T-cell (primary cell): Measurements from ENCODE around the gene NDST1. TPM values are rescaled to one million over a fixed set of nuclear protein-coding genes. Genes with fewer than 3 reads are reported as not detected.

Experiments
- ATAC-seq, 4 experiments: fragments of 200-7000 bp in 3 of 4; fragments of 150-1000 bp in 1 of 4; cut with Tn5 transposase; replicated peaks in 1 of 4; 1 replicate in 3 of 4; 2 replicates in 1 of 4; pipeline ENCODE4 v1.10.0; 2021; ENCODE audit warnings: moderate library complexity in 3 of 4, mild to moderate bottlenecking in 2 of 4, moderate number of reproducible peaks in 1 of 4
- CTCF ChIA-PET, 2 donors: fragments of 300-600 bp; sonication (Branson Sonifier 250); formaldehyde crosslinking; loops; one replicate each; lab custom pipeline; 2022; ENCODE audit warnings: antibody characterized with exemption in 2 of 2; lab: Charles Lee
- POLR2A ChIA-PET, 2 donors: fragments of 300-600 bp; sonication (Branson Sonifier 250); formaldehyde crosslinking; loops; one replicate each; lab custom pipeline; 2022; ENCODE audit warnings: antibody characterized with exemption in 2 of 2; lab: Charles Lee
- DNase-seq, 35 experiments: peaks; one replicate each; pipeline versions ENCODE4 v3.0.0 to v3.0.0-alpha.2; 2013 to 2023
- H3K27ac ChIP-seq: one replicate; pipeline ENCODE4 v1.5.1; 2013; ENCODE audit warnings: low read length
- H3K27me3 ChIP-seq, 2 experiments: replicated peaks in 1 of 2; 1 replicate in 1 of 2; 2 replicates in 1 of 2; pipeline versions ENCODE4 v1.6.1 to v1.7.0; 2013; ENCODE audit warnings: low read length in 1 of 2, mixed read lengths in 1 of 2; ENCODE audit not compliant: control insufficient read depth in 2 of 2, insufficient read depth in 2 of 2; ENCODE audit errors: extremely low read depth in 1 of 2
- H3K36me3 ChIP-seq, 2 donors: 1 replicate in 1 of 2; 2 replicates in 1 of 2; pipeline versions ENCODE4 v1.6.1 to v1.7.0; 2013; ENCODE audit warnings: low read length in 1 of 2; ENCODE audit not compliant: control insufficient read depth in 2 of 2, insufficient read depth in 1 of 2; ENCODE audit errors: extremely low read depth in 1 of 2
- H3K4me1 ChIP-seq, 2 experiments: 1 replicate in 1 of 2; 2 replicates in 1 of 2; pipeline versions ENCODE4 v1.6.1 to v1.7.0; 2013; ENCODE audit warnings: low read length in 2 of 2, mixed read lengths in 1 of 2; ENCODE audit not compliant: insufficient read depth in 2 of 2, control insufficient read depth in 1 of 2; ENCODE audit errors: extremely low read depth in 1 of 2
- H3K4me3 ChIP-seq, 2 donors: 1 replicate in 1 of 2; 2 replicates in 1 of 2; pipeline versions ENCODE4 v1.5.1 to v1.7.0; 2013; ENCODE audit warnings: mild to moderate bottlenecking in 2 of 2, low read length in 1 of 2, moderate library complexity in 1 of 2; ENCODE audit not compliant: control insufficient read depth in 1 of 2; ENCODE audit errors: extremely low read depth in 1 of 2
- H3K9me3 ChIP-seq: 2 replicates; pipeline ENCODE4 v1.7.0; 2013
- H3K27ac Mint-ChIP-seq, 2 donors: one replicate each; pipeline ENCODE4 v1.8.0; 2020 to 2021; ENCODE audit warnings: mild to moderate bottlenecking in 2 of 2, mixed read lengths in 2 of 2
- H3K27me3 Mint-ChIP-seq, 2 donors: one replicate each; pipeline ENCODE4 v1.8.0; 2021 to 2022; ENCODE audit warnings: mixed read lengths in 2 of 2
- H3K36me3 Mint-ChIP-seq: one replicate; pipeline ENCODE4 v1.8.0; 2021; ENCODE audit warnings: mixed read lengths
- H3K4me1 Mint-ChIP-seq, 3 donors: one replicate each; pipeline ENCODE4 v1.8.0; 2020 to 2022; ENCODE audit warnings: mixed read lengths in 3 of 3, mild to moderate bottlenecking in 1 of 3
- H3K4me3 Mint-ChIP-seq, 3 donors: one replicate each; pipeline ENCODE4 v1.8.0; 2020 to 2022; ENCODE audit warnings: mild to moderate bottlenecking in 3 of 3, mixed read lengths in 3 of 3, moderate library complexity in 3 of 3
- H3K9me3 Mint-ChIP-seq, 3 donors: one replicate each; pipeline ENCODE4 v1.8.0; 2020 to 2022; ENCODE audit warnings: mixed read lengths in 3 of 3
- WGBS: methylation state at CpG from one replicate; pipeline ENCODE4 v1.1.5; 2013; ENCODE audit warnings: missing lambda C conversion rate; ENCODE audit not compliant: insufficient coverage; 5-methylcytosine and 5-hydroxymethylcytosine counted together
- total RNA-seq, 35 experiments: library from RNA in 6 of 35; stranded (reverse) in 6 of 35; fragments of 120-200 nt in 1 of 35; gene quantifications; one replicate each; pipeline versions ENCODE4 v1.2.1 to v1.2.4 and lab custom pipeline; 2013 to 2026

NDST1 gene
- total RNA-seq, 5 donors from 2014 or later (not counting 1 experiment from before 2014, with no cell fraction given), result 0.83 to 2.0 (median 1.2) TPM

GRCh38 chr5:150554857-150555256 is 46.9 kb downstream of the NDST1 start:
- no peak overlapping the region for H3K4me3 ChIP-seq
- POLR2A ChIA-PET, result interaction anchor here in 1 of 2 donors (0.6 kb wide), 1 partner anchor 560 kb away, joined by 3 read pairs; no protein-coding TSS in a partner anchor
- Mint-ChIP-seq H3K36me3 (no peaks in the 10 kb centered on the region), H3K27ac (no peak overlapping the region), H3K4me1 (no peaks in the 10 kb centered on the region), H3K9me3 (no peaks in the 10 kb centered on the region), H3K4me3 (no peak overlapping the region), H3K27me3 (no peaks in the 10 kb centered on the region)
- H3K9me3 ChIP-seq, result no peaks in the 10 kb centered on the region
- ATAC-seq (no peak), DNase-seq (no peak)
- H3K27ac ChIP-seq, result no peak overlapping the region
- H3K36me3 ChIP-seq, result no peaks in the 10 kb centered on the region
- CTCF ChIA-PET, result no interaction called here
- 88% methylated on average over 8 of the region's 8 CpGs for WGBS
- peaks cover 0 to 10% of the 10 kb centered on the region in 2 experiments for H3K27me3 ChIP-seq
- H3K4me1 ChIP-seq, result no peaks in the 10 kb centered on the region

- no peaks in the 10 kb centered on the region for H3K9me3 Mint-ChIP-seq
- Histone ChIP-seq H3K4me3 (no peak overlapping the region), H3K9me3 (no peaks in the 10 kb centered on the region), H3K4me1 (no peaks in the 10 kb centered on the region), H3K27me3 (peaks cover 0 to 10% of the 10 kb centered on the region in 2 experiments), H3K36me3 (no peaks in the 10 kb centered on the region), H3K27ac (no peak overlapping the region)
- POLR2A ChIA-PET, result no interaction called here
- no peak overlapping the region for H3K4me3 Mint-ChIP-seq
- H3K36me3 Mint-ChIP-seq, result no peaks in the 10 kb centered on the region
- ATAC-seq (no peak), DNase-seq (no peak)
- WGBS, result 83% methylated on average over 2 of the region's 3 CpGs
- no peaks in the 10 kb centered on the region for H3K27me3 Mint-ChIP-seq
- H3K27ac Mint-ChIP-seq, result no peak overlapping the region
- no peaks in the 10 kb centered on the region for H3K4me1 Mint-ChIP-seq
- CTCF ChIA-PET, result no interaction called here
Measured at GRCh38 chr5:150556106-150556505, 48.2 kb downstream of the NDST1 start.

- no CpG with 5 or more reads among the region's 7 CpGs for WGBS
- H3K9me3 Mint-ChIP-seq, result no peaks in the 10 kb centered on the region
- peaks cover 0 to 10% of the 10 kb centered on the region in 2 experiments for H3K27me3 ChIP-seq
- no peaks in the 10 kb centered on the region for H3K9me3 ChIP-seq
- no peaks in the 10 kb centered on the region for H3K27me3 Mint-ChIP-seq
- H3K27ac Mint-ChIP-seq, result no peak overlapping the region
- H3K4me1 ChIP-seq, result no peaks in the 10 kb centered on the region
- ATAC-seq (no peak), DNase-seq (no peak)
- ChIA-PET CTCF (no interaction called here), POLR2A (no interaction called here)
- no peaks in the 10 kb centered on the region for H3K4me1 Mint-ChIP-seq
- no peak overlapping the region for H3K27ac ChIP-seq
- H3K36me3 ChIP-seq, result no peaks in the 10 kb centered on the region
- H3K4me3 Mint-ChIP-seq, result no peak overlapping the region
- no peak overlapping the region for H3K4me3 ChIP-seq
- H3K36me3 Mint-ChIP-seq, result no peaks in the 10 kb centered on the region
Measured at GRCh38 chr5:150556859-150557508, 49.1 kb downstream of the NDST1 start.

GRCh38 chr5:150557509-150557872 is 49.6 kb downstream of the NDST1 start:
- Mint-ChIP-seq H3K36me3 (no peaks in the 10 kb centered on the region), H3K9me3 (no peaks in the 10 kb centered on the region), H3K4me1 (no peaks in the 10 kb centered on the region), H3K4me3 (no peak overlapping the region), H3K27ac (no peak overlapping the region), H3K27me3 (no peaks in the 10 kb centered on the region)
- POLR2A ChIA-PET, result no interaction called here
- no peak for ATAC-seq
- DNase-seq, result no peak
- Histone ChIP-seq H3K36me3 (no peaks in the 10 kb centered on the region), H3K27me3 (peaks cover 0 to 10% of the 10 kb centered on the region in 2 experiments), H3K9me3 (no peaks in the 10 kb centered on the region), H3K4me3 (no peak overlapping the region), H3K27ac (no peak overlapping the region), H3K4me1 (no peaks in the 10 kb centered on the region)
- whole genome bisulfite sequencing, result 83% methylated on average over 2 of the region's 6 CpGs
- CTCF ChIA-PET, result no interaction called here

GRCh38 chr5:150558088-150558621 is 50.2 kb downstream of the NDST1 start:
- H3K9me3 Mint-ChIP-seq, result no peaks in the 10 kb centered on the region
- no peaks in the 10 kb centered on the region for H3K4me1 Mint-ChIP-seq
- no peaks in the 10 kb centered on the region for H3K9me3 ChIP-seq
- no peaks in the 10 kb centered on the region for H3K36me3 ChIP-seq
- H3K27ac ChIP-seq, result no peak overlapping the region
- POLR2A ChIA-PET, result no interaction called here
- ATAC-seq (no peak), DNase-seq (no peak)
- H3K4me1 ChIP-seq, result no peaks in the 10 kb centered on the region
- H3K27me3 Mint-ChIP-seq, result no peaks in the 10 kb centered on the region
- WGBS, result 100% methylated on average over 1 of the region's 12 CpGs
- CTCF ChIA-PET, result interaction anchor here (0.5 kb wide), 2 partner anchors 165 to 825 kb away, joined by 3 read pairs; no protein-coding TSS in a partner anchor
- H3K36me3 Mint-ChIP-seq, result no peaks in the 10 kb centered on the region
- no peak overlapping the region for H3K4me3 ChIP-seq
- H3K27ac Mint-ChIP-seq, result no peak overlapping the region
- H3K4me3 Mint-ChIP-seq, result no peak overlapping the region
- H3K27me3 ChIP-seq, result peaks cover 0 to 8% of the 10 kb centered on the region in 2 experiments

- H3K4me1 ChIP-seq, result no peaks in the 10 kb centered on the region
- no peak overlapping the region for H3K27ac ChIP-seq
- H3K36me3 Mint-ChIP-seq, result no peaks in the 10 kb centered on the region
- H3K27me3 ChIP-seq, result peaks cover 0 to 4% of the 10 kb centered on the region in 2 experiments
- no peaks in the 10 kb centered on the region for H3K27me3 Mint-ChIP-seq
- ChIA-PET POLR2A (no interaction called here), CTCF (interaction anchor here (1.4 to 4.5 kb wide), 3 partner anchors 8 to 288 kb away, joined by 4 to 43 read pairs (median 21); partner anchors contain the start of gene IRGM (in 2 of the 2))
- DNase-seq (no peak), ATAC-seq (no peak)
- no peaks in the 10 kb centered on the region for H3K9me3 ChIP-seq
- no peak overlapping the region for H3K4me3 ChIP-seq
- 77% methylated on average over 2 of the region's 2 CpGs for WGBS
- H3K9me3 Mint-ChIP-seq, result no peaks in the 10 kb centered on the region
- H3K36me3 ChIP-seq, result no peaks in the 10 kb centered on the region
- no peak overlapping the region for H3K4me3 Mint-ChIP-seq
- no peaks in the 10 kb centered on the region for H3K4me1 Mint-ChIP-seq
- no peak overlapping the region for H3K27ac Mint-ChIP-seq
Measured at GRCh38 chr5:150559088-150559487, 51.2 kb downstream of the NDST1 start.
